Activated T-helper 17 cell treated with anti-CD3 and anti-CD28 coated beads, Interleukin-2, amount 50 U/mL, for 72 hours (primary cell): ENCODE measurements around the gene AKAP13. TPM values are rescaled to one million over a fixed set of nuclear protein-coding genes. Genes with fewer than 3 reads are reported as not detected.
"Not testable (repeated sequence)": the region's sequence is repeated elsewhere in the genome, so short reads cannot be mapped to it uniquely, and the experiment has no call there.

Source experiments
- ATAC-seq: fragments of 150-1000 bp; cut with Tn5 transposase; replicated peaks from 2 replicates; pipeline ENCODE4 v1.10.0; 2021; ENCODE audit warnings: mild to moderate bottlenecking, moderate library complexity
- H3K27ac Mint-ChIP-seq: one replicate; pipeline ENCODE4 v1.8.0; 2022; ENCODE audit warnings: mixed read lengths
- H3K27me3 Mint-ChIP-seq: one replicate; pipeline ENCODE4 v1.8.0; 2022; ENCODE audit warnings: mixed read lengths
- H3K36me3 Mint-ChIP-seq: one replicate; pipeline ENCODE4 v1.8.0; 2022; ENCODE audit warnings: low read depth, mild to moderate bottlenecking, mixed read lengths
- H3K4me1 Mint-ChIP-seq: one replicate; pipeline ENCODE4 v1.8.0; 2022; ENCODE audit warnings: mixed read lengths
- H3K4me3 Mint-ChIP-seq: one replicate; pipeline ENCODE4 v1.8.0; 2022; ENCODE audit warnings: mild to moderate bottlenecking, mixed read lengths
- H3K9me3 Mint-ChIP-seq: one replicate; pipeline ENCODE4 v1.8.0; 2022; ENCODE audit warnings: mixed read lengths
- total RNA-seq, 2 donors: library from RNA; stranded (reverse); gene quantifications; one replicate each; pipeline ENCODE4 v1.2.3, GENCODE V29; 2022

The AKAP13 gene
- total RNA-seq, 2 donors from 2014 or later, result 95.9 to 152 TPM

GRCh38 chr15:85344241-85344640 is 36.2 kb upstream of the AKAP13 start:
- H3K9me3 Mint-ChIP-seq, H3K4me3 Mint-ChIP-seq, H3K36me3 Mint-ChIP-seq, ATAC-seq, H3K27ac Mint-ChIP-seq, H3K4me1 Mint-ChIP-seq, H3K27me3 Mint-ChIP-seq: not testable (repeated sequence)

GRCh38 chr15:85344653-85345114 is 35.7 kb upstream of the AKAP13 start:
- H3K36me3 Mint-ChIP-seq, H3K27ac Mint-ChIP-seq, H3K4me1 Mint-ChIP-seq, ATAC-seq, H3K27me3 Mint-ChIP-seq, H3K9me3 Mint-ChIP-seq, H3K4me3 Mint-ChIP-seq: not testable (repeated sequence)

GRCh38 chr15:85345196-85345918 is 35.0 kb upstream of the AKAP13 start:
- not testable (repeated sequence) for H3K4me1 Mint-ChIP-seq, H3K4me3 Mint-ChIP-seq, H3K9me3 Mint-ChIP-seq, ATAC-seq, H3K27me3 Mint-ChIP-seq, H3K27ac Mint-ChIP-seq, H3K36me3 Mint-ChIP-seq

- H3K27ac Mint-ChIP-seq, H3K36me3 Mint-ChIP-seq, H3K4me1 Mint-ChIP-seq, H3K4me3 Mint-ChIP-seq, H3K27me3 Mint-ChIP-seq, H3K9me3 Mint-ChIP-seq: not testable (repeated sequence)
- ATAC-seq, result peak; percentile 68
These were observed 33.8 kb upstream of the AKAP13 start for GRCh38 chr15:85346462-85347084.

- H3K9me3 Mint-ChIP-seq, H3K4me3 Mint-ChIP-seq, H3K27me3 Mint-ChIP-seq, H3K4me1 Mint-ChIP-seq, ATAC-seq, H3K36me3 Mint-ChIP-seq, H3K27ac Mint-ChIP-seq: not testable (repeated sequence)
These were observed 32.9 kb upstream of the AKAP13 start for GRCh38 chr15:85347264-85348047.

- not testable (repeated sequence) for H3K36me3 Mint-ChIP-seq, H3K27me3 Mint-ChIP-seq, H3K4me1 Mint-ChIP-seq, ATAC-seq, H3K4me3 Mint-ChIP-seq, H3K9me3 Mint-ChIP-seq, H3K27ac Mint-ChIP-seq
These were observed 32.2 kb upstream of the AKAP13 start for GRCh38 chr15:85348048-85348766.

- H3K4me3 Mint-ChIP-seq, H3K27me3 Mint-ChIP-seq, H3K27ac Mint-ChIP-seq, ATAC-seq, H3K4me1 Mint-ChIP-seq, H3K36me3 Mint-ChIP-seq, H3K9me3 Mint-ChIP-seq: not testable (repeated sequence)
These were observed 31.3 kb upstream of the AKAP13 start for GRCh38 chr15:85349062-85349461.

- Mint-ChIP-seq H3K36me3 (no peaks in the 10 kb centered on the region), H3K27me3 (no peaks in the 10 kb centered on the region), H3K27ac (no peak overlapping the region), H3K4me3 (no peak overlapping the region), H3K9me3 (no peaks in the 10 kb centered on the region), H3K4me1 (peaks cover 10% of the 10 kb centered on the region)
- ATAC-seq, result no peak
These were observed 30.0 kb upstream of the AKAP13 start for GRCh38 chr15:85350395-85350794.

- not testable (repeated sequence) for H3K27ac Mint-ChIP-seq, ATAC-seq, H3K27me3 Mint-ChIP-seq, H3K36me3 Mint-ChIP-seq, H3K9me3 Mint-ChIP-seq, H3K4me3 Mint-ChIP-seq, H3K4me1 Mint-ChIP-seq
These were observed 28.9 kb upstream of the AKAP13 start for GRCh38 chr15:85351501-85351900.

- Mint-ChIP-seq H3K36me3 (no peaks in the 10 kb centered on the region), H3K4me3 (no peak overlapping the region), H3K9me3 (no peaks in the 10 kb centered on the region), H3K27ac (no peak overlapping the region), H3K27me3 (no peaks in the 10 kb centered on the region), H3K4me1 (peaks cover 5% of the 10 kb centered on the region)
- ATAC-seq, result no peak
These were observed 28.4 kb upstream of the AKAP13 start for GRCh38 chr15:85351965-85352364.

GRCh38 chr15:85353516-85353915 is 26.9 kb upstream of the AKAP13 start:
- ATAC-seq, result no peak
- no peaks in the 10 kb centered on the region for H3K36me3 Mint-ChIP-seq
- H3K27ac Mint-ChIP-seq, result no peak overlapping the region
- H3K9me3 Mint-ChIP-seq, result no peaks in the 10 kb centered on the region
- no peaks in the 10 kb centered on the region for H3K27me3 Mint-ChIP-seq
- no peak overlapping the region for H3K4me3 Mint-ChIP-seq
- H3K4me1 Mint-ChIP-seq, result peaks cover 10% of the 10 kb centered on the region

GRCh38 chr15:85354461-85354860 is 25.9 kb upstream of the AKAP13 start:
- ATAC-seq, result no peak
- Mint-ChIP-seq H3K27ac (no peak overlapping the region), H3K27me3 (no peaks in the 10 kb centered on the region), H3K4me3 (no peak overlapping the region), H3K4me1 (peaks cover 7% of the 10 kb centered on the region), H3K36me3 (no peaks in the 10 kb centered on the region), H3K9me3 (no peaks in the 10 kb centered on the region)

- no peaks in the 10 kb centered on the region for H3K36me3 Mint-ChIP-seq
- H3K4me1 Mint-ChIP-seq, result peaks cover 7% of the 10 kb centered on the region
- no peak overlapping the region for H3K4me3 Mint-ChIP-seq
- no peaks in the 10 kb centered on the region for H3K9me3 Mint-ChIP-seq
- no peak for ATAC-seq
- H3K27me3 Mint-ChIP-seq, result no peaks in the 10 kb centered on the region
- H3K27ac Mint-ChIP-seq, result no peak overlapping the region
These were observed 25.5 kb upstream of the AKAP13 start for GRCh38 chr15:85354948-85355347.

- no peak overlapping the region for H3K4me3 Mint-ChIP-seq
- ATAC-seq, result no peak
- H3K27ac Mint-ChIP-seq, result peak overlapping the region; percentile 20
- H3K9me3 Mint-ChIP-seq, result no peaks in the 10 kb centered on the region
- no peaks in the 10 kb centered on the region for H3K36me3 Mint-ChIP-seq
- H3K4me1 Mint-ChIP-seq, result peaks cover 7% of the 10 kb centered on the region
- H3K27me3 Mint-ChIP-seq, result no peaks in the 10 kb centered on the region
These were observed 24.1 kb upstream of the AKAP13 start for GRCh38 chr15:85356276-85356675.
